WERI-Rb-1 (cell line): ENCODE data around the gene MYMK.

Source experiments
- DNase-seq: peaks from one replicate; pipeline ENCODE4 v3.0.0-alpha.2; 2020
- H3K27ac ChIP-seq: fragments of 250-450 bp; sonication (Bioruptor Pico); 2 replicates; pipeline ENCODE4 v1.5.1; 2020; ENCODE audit warnings: mild to moderate bottlenecking, moderate library complexity
- H3K27me3 ChIP-seq: fragments of 250-450 bp; sonication (Bioruptor Pico); 2 replicates; pipeline ENCODE4 v1.5.1; 2021; ENCODE audit warnings: mild to moderate bottlenecking, low read depth, moderate library complexity; ENCODE audit not compliant: insufficient read depth, severe bottlenecking
- H3K36me3 ChIP-seq: fragments of 250-450 bp; sonication (Bioruptor Pico); 2 replicates; pipeline ENCODE4 v1.5.1; 2020; ENCODE audit warnings: mild to moderate bottlenecking, moderate library complexity
- H3K4me3 ChIP-seq: 2 replicates; pipeline ENCODE4 v1.5.1; 2011; ENCODE audit warnings: low read depth, mild to moderate bottlenecking, control low read depth, low read length
- H3K9me3 ChIP-seq: fragments of 250-450 bp; sonication (Bioruptor Pico); 2 replicates; pipeline ENCODE4 v1.5.1; 2021; ENCODE audit warnings: mild to moderate bottlenecking, moderate library complexity; ENCODE audit not compliant: severe bottlenecking
- CTCF ChIP-seq: IDR thresholded peaks from 2 replicates; pipeline ENCODE4 v1.5.1; 2011; ENCODE audit warnings: low read depth, mild to moderate bottlenecking, control low read depth, inconsistent platforms, low read length

The MYMK gene

GRCh38 chr9:133521122-133522072 is 3.4 kb downstream of the MYMK start:
- Histone ChIP-seq H3K27ac (peak overlapping the region; percentile 23), H3K36me3 (no peaks in the 10 kb centered on the region), H3K4me3 (no peak overlapping the region), H3K27me3 (no peaks in the 10 kb centered on the region), H3K9me3 (no peaks in the 10 kb centered on the region)
- TF ChIP-seq CTCF, result no peak
- peak; percentile 67 for DNase-seq

- Histone ChIP-seq H3K9me3 (no peaks in the 10 kb centered on the region), H3K27me3 (no peaks in the 10 kb centered on the region), H3K4me3 (no peak overlapping the region), H3K27ac (no peak overlapping the region), H3K36me3 (no peaks in the 10 kb centered on the region)
- TF ChIP-seq CTCF, result no peak
- DNase-seq, result no peak
These were observed 4.5 kb downstream of the MYMK start for GRCh38 chr9:133520121-133520835.

GRCh38 chr9:133519693-133520092 is 5.1 kb downstream of the MYMK start:
- no peak overlapping the region for H3K4me3 ChIP-seq
- no peaks in the 10 kb centered on the region for H3K9me3 ChIP-seq
- no peaks in the 10 kb centered on the region for H3K27me3 ChIP-seq
- TF ChIP-seq CTCF, result no peak
- H3K36me3 ChIP-seq, result no peaks in the 10 kb centered on the region
- H3K27ac ChIP-seq, result no peak overlapping the region
- DNase-seq, result no peak

GRCh38 chr9:133518706-133519449 is 5.9 kb downstream of the MYMK start:
- H3K27me3 ChIP-seq, result no peaks in the 10 kb centered on the region
- no peak for DNase-seq

GRCh38 chr9:133518200-133518599 is 6.6 kb downstream of the MYMK start:
- DNase-seq, result no peak
- Histone ChIP-seq H3K9me3 (no peaks in the 10 kb centered on the region), H3K27ac (no peak overlapping the region), H3K4me3 (no peak overlapping the region), H3K36me3 (no peaks in the 10 kb centered on the region), H3K27me3 (no peaks in the 10 kb centered on the region)
- no peak for TF ChIP-seq CTCF

More at GRCh38 chr9:133518706-133519449, 5.9 kb downstream of the MYMK start:
- H3K4me3 ChIP-seq, result no peak overlapping the region
- H3K36me3 ChIP-seq, result no peaks in the 10 kb centered on the region
- no peaks in the 10 kb centered on the region for H3K9me3 ChIP-seq
- H3K27ac ChIP-seq, result no peak overlapping the region
- no peak for TF ChIP-seq CTCF
